Kidney (tissue), 14 donors: ENCODE measurements around the gene KRT5. TPM values are rescaled to one million over a fixed set of nuclear protein-coding genes. Genes with fewer than 3 reads are reported as not detected.

Experiments used
- DNase-seq, 5 donors: peaks; one replicate each; pipeline ENCODE4 v3.0.0-alpha.2; 2013 to 2020
- FAIRE-seq: peaks from 2 replicates; lab custom pipeline; 2012; peaks lifted over from hg19 to GRCh38; lab: Jason Lieb, UNC
- H3K27ac ChIP-seq, 2 donors: one replicate each; pipeline ENCODE4 v1.7.0; 2013; ENCODE audit warnings: low read depth in 2 of 2, low read length in 2 of 2, inconsistent platforms in 1 of 2
- H3K27me3 ChIP-seq: one replicate; pipeline ENCODE4 v1.7.1; 2013; ENCODE audit warnings: low read length, inconsistent platforms; ENCODE audit not compliant: control insufficient read depth, insufficient read depth
- H3K36me3 ChIP-seq, 3 donors: one replicate each; pipeline versions ENCODE4 v1.7.0 to v1.7.1; 2013; ENCODE audit warnings: low read length in 3 of 3, control low read depth in 1 of 3, inconsistent platforms in 1 of 3; ENCODE audit not compliant: insufficient read depth in 3 of 3, control insufficient read depth in 2 of 3
- H3K4me1 ChIP-seq, 3 donors: one replicate each; pipeline versions ENCODE4 v1.7.0 to v1.7.1; 2013; ENCODE audit warnings: low read length in 3 of 3, inconsistent platforms in 1 of 3, low read depth in 1 of 3; ENCODE audit not compliant: control insufficient read depth in 2 of 3, insufficient read depth in 2 of 3
- H3K4me3 ChIP-seq, 3 donors: one replicate each; pipeline versions ENCODE4 v1.7.0 to v1.8.1; 2013; ENCODE audit warnings: low read length in 3 of 3, control low read depth in 1 of 3, inconsistent platforms in 1 of 3
- H3K9ac ChIP-seq, 3 donors: one replicate each; pipeline versions ENCODE4 v1.7.0 to v1.7.1; 2013; ENCODE audit warnings: low read length in 3 of 3, control low read depth in 1 of 3, inconsistent platforms in 1 of 3
- H3K9me3 ChIP-seq, 3 donors: one replicate each; pipeline versions ENCODE4 v1.7.0 to v1.7.1; 2013; ENCODE audit warnings: low read length in 3 of 3, control low read depth in 1 of 3, inconsistent platforms in 1 of 3; ENCODE audit not compliant: control insufficient read depth in 2 of 3, insufficient read depth in 1 of 3
- CTCF ChIP-seq: IDR thresholded peaks from 3 replicates; pipeline ENCODE4 v1.5.1; 2012; ENCODE audit warnings: mild to moderate bottlenecking, moderate library complexity, borderline replicate concordance; ENCODE audit not compliant: insufficient read depth; ENCODE audit errors: extremely low read depth
- intact Hi-C: fragments of 100-400 bp; cut with DNase I; formaldehyde crosslinking; loops from one replicate; pipeline ENCODE4 v1.11.1; 2022
- polyA plus RNA-seq: library from polyadenylated mRNA; stranded (reverse); fragments of 350-450 nt; fragmentation: Illumina TruSeq; extraction: RNeasy Lipid Tissue Mini Kit (QIAGEN cat#74804); gene quantifications from one replicate; pipeline ENCODE4 v1.2.3, GENCODE V29; 2014; ENCODE audit warnings: low read depth, low replicate concordance; ENCODE audit not compliant: insufficient read depth
- total RNA-seq: library from RNA; stranded (reverse); fragmentation: NEBNext Ultra II Directional; extraction: Animal tissue kit (Norgen Biotek cat#: 25700); gene quantifications from one replicate; pipeline ENCODE4 v1.2.1, GENCODE V29; 2021
- donor health status: control.
- donor health status: control.
- donor health status: control.
- donor health status: control.
- donor health status: control.
- donor health status: DM: yes; HTN: yes; CAD: no.
- donor health status: Normal renal cell carcinoma (clear cell type).

KRT5 gene
- total and polyA plus RNA-seq, 2 donors from 2014 or later, result 0.69 TPM; not detected in 1

GRCh38 chr12:52530366-52530765 is 10.2 kb upstream of the KRT5 start:
- DNase-seq, result no peak
- H3K4me1 ChIP-seq, result no peaks in the 10 kb centered on the region
- no peak overlapping the region for H3K4me3 ChIP-seq
- TF ChIP-seq CTCF, result no peak
- H3K9me3 ChIP-seq, result no peaks in the 10 kb centered on the region
- no peak overlapping the region for H3K9ac ChIP-seq
- no peak overlapping the region for H3K27ac ChIP-seq
- no peaks in the 10 kb centered on the region for H3K27me3 ChIP-seq
- H3K36me3 ChIP-seq, result no peaks in the 10 kb centered on the region
- intact Hi-C loops, result no loop called here
- no peak for FAIRE-seq

- intact Hi-C loops, result no loop called here
- no peak for DNase-seq
Measured at GRCh38 chr12:52529846-52530245, 9.7 kb upstream of the KRT5 start.

GRCh38 chr12:52529417-52529816 is 9.2 kb upstream of the KRT5 start:
- Histone ChIP-seq H3K4me3 (no peak overlapping the region), H3K27ac (no peak overlapping the region), H3K9ac (no peak overlapping the region), H3K9me3 (no peaks in the 10 kb centered on the region), H3K27me3 (no peaks in the 10 kb centered on the region), H3K36me3 (no peaks in the 10 kb centered on the region), H3K4me1 (no peaks in the 10 kb centered on the region)
- DNase-seq, result no peak
- no peak for TF ChIP-seq CTCF
- FAIRE-seq, result no peak
- intact Hi-C loops, result no loop called here

More at GRCh38 chr12:52529846-52530245, 9.7 kb upstream of the KRT5 start:
- Histone ChIP-seq H3K9me3 (no peaks in the 10 kb centered on the region), H3K36me3 (no peaks in the 10 kb centered on the region), H3K9ac (no peak overlapping the region), H3K4me1 (no peaks in the 10 kb centered on the region), H3K4me3 (no peak overlapping the region), H3K27ac (no peak overlapping the region), H3K27me3 (no peaks in the 10 kb centered on the region)
- FAIRE-seq, result no peak
- no peak for TF ChIP-seq CTCF

- Histone ChIP-seq H3K4me3 (no peak overlapping the region), H3K36me3 (no peaks in the 10 kb centered on the region), H3K27ac (no peak overlapping the region), H3K4me1 (no peaks in the 10 kb centered on the region), H3K9ac (no peak overlapping the region), H3K27me3 (no peaks in the 10 kb centered on the region), H3K9me3 (no peaks in the 10 kb centered on the region)
- FAIRE-seq, result no peak
- peak in 1 of 5 donors; percentile 5 for DNase-seq
- TF ChIP-seq CTCF, result no peak
- intact Hi-C loops, result no loop called here
Measured at GRCh38 chr12:52528641-52529143, 8.5 kb upstream of the KRT5 start.
